COLO668 (cell line): ENCODE measurements around the gene IFITM1.
"Not testable (repeated sequence)": the region's sequence is repeated elsewhere in the genome, so short reads cannot be mapped to it uniquely, and the experiment has no call there.

Experiments used
- DNase-seq: peaks from one replicate; lab custom pipeline; 2025; ENCODE audit not compliant: unreplicated experiment; lab: John Stamatoyannopoulos, UW

The IFITM1 gene

DNA sequence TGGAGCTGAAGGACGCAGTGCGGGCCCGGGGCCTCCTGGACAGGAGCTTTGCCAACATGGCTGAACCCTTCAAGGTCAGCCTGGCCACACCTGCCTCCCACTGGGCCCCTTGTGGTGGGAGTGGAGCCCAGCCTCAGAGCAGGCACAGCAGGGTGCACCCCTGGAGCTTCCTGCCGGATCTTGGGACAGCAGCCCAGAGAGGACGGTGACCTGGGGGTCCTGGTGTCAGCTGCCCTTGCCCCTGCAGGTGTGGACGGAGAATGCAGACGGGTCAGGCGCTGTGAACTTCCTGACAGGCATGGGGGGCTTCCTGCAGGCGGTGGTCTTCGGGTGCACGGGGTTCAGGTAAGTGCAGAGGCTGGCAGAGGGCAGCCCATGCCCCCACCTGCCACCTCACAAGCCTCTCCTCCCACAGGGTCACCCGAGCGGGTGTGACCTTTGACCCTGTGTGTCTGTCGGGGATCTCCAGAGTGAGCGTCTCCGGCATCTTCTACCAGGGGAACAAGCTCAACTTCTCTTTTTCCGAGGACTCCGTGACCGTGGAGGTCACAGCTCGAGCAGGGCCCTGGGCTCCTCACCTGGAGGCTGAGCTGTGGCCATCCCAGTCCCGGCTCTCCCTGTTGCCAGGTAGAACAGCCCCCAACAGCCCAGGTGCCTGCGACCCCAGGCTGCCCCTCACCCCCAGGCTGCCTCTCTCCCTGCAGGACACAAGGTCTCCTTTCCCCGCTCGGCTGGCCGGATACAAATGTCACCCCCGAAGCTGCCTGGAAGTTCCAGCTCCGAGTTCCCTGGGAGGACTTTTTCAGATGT, 19.8 kb upstream of the IFITM1 start:
- no peak for DNase-seq

DNA sequence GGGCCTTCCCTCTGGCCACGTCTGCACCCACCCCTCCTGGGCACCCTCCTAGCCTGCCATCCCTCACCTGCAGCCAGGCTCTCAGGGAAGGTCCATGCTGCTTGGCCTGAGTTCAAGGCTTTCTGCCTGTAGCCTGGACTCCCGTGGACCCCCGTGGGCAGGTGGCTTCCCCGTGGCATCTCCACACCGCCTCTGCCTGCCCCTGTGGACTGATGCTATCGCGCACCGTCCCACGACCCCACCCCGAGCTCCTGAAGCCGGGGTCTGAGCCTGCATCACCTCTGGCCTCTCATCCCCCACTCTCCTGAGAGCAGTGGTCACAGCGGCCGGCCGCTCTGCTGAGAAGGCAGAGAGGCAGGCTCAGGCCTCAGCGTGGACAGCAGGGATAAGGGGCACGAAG, 19.1 kb upstream of the IFITM1 start:
- DNase-seq, result no peak

DNA sequence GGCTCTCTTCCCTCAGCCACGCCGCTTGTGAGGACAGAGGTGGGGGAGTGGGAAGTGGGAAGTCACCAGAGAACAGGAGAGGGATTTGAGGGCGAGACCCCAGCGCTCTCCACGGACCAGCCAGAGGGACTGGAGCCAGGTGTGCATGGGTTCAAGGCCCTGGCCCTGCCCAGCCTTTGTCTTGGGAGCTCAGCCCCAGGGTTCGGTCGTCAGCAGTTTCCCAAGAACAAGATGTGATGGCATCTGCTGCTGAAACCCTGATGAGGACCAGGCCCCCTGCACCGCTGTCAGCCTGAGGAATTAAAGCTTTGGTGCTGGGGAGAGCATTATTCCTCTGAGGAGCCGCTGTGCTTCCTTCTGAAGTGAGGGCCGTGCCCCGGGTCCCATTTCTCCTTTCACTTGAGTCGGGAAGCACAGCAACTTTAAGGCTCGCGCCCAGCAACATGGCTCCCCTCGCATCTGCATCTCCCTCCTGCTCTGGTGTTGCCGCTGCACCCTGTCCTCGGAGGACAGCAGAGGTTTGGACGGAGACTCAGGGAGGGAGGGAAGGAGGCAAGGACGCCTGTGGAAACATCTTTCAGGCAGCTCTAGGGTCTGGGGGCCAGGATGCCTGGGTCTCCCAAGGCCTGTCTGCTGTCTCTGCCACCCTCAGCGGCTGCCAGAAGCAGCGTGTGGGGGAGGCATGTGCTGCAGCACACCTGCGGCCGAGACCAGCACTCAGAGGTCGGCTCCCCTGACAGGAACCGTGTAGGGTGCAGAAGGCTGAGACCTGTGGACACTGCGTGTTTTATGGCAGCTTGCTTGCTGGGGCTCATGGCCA, 18.3 kb upstream of the IFITM1 start:
- no peak for DNase-seq

DNA sequence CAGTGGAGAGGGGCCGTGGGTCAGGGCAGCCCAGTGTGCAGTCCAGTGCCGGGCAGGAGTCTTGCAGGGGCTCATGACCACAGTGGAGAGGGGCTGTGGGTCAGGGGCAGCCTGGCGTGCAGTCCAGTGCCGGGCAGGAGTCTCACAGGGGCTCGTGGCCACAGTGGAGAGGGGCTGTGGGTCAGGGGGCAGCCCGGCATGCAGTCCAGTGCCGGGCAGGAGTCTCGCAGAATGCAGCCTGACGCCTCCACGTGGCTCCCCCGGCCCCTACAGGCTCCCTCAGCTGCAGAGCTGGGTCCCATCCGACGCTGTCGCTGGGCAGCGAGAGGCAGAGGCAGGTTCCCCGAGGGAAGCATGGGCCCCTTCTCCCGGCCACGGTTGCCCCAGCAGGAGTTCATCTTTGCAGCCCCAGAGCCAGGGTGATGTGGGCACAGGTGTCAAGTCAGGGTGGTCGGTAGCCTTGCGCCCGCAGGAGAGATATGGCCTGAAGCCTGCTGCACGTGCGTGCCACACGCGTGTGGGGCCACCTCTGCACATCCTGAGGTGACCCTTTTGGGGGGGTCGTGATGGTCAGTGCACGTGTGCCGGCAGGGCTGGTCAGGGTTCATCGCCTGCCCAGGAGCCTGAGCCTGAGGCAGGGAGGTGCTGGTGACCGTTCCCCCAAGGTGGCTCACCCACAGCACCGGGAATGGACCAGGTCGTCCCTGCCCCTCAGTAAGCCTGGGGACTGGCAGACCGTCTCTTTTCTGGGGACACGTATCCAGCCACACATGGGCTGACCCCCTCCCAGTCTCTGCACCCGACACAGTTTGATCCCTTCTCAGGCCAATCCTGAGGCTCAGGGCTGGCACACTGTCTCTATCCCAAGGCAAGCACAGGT, 17.4 kb upstream of the IFITM1 start:
- no peak for DNase-seq

DNA sequence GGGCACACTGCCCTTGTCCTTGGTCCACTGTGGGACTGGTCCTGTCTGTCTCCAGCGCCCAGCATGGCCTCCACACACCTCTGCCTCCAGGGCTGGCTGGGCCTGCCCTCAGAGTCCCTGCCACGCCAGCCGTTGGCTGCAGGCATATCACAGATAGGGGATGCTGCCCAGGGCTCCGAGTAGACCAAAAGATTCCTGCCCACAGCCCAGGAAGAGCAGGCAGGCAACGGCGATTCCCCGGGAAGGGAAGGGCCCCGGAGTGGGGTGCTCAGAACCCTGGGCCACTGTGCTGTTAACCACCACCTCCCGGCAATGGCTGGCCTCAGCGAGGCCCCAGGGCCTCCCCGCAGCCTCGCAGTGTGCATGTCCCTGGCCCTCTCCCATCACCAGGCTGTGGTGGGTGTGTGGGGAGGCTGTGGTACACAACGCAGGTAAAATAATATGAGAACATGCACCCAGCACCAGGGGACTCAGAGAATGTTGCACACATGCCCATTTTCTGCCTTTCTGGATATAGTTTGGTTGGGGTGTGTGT, 16.7 kb upstream of the IFITM1 start:
- no peak for DNase-seq

DNA sequence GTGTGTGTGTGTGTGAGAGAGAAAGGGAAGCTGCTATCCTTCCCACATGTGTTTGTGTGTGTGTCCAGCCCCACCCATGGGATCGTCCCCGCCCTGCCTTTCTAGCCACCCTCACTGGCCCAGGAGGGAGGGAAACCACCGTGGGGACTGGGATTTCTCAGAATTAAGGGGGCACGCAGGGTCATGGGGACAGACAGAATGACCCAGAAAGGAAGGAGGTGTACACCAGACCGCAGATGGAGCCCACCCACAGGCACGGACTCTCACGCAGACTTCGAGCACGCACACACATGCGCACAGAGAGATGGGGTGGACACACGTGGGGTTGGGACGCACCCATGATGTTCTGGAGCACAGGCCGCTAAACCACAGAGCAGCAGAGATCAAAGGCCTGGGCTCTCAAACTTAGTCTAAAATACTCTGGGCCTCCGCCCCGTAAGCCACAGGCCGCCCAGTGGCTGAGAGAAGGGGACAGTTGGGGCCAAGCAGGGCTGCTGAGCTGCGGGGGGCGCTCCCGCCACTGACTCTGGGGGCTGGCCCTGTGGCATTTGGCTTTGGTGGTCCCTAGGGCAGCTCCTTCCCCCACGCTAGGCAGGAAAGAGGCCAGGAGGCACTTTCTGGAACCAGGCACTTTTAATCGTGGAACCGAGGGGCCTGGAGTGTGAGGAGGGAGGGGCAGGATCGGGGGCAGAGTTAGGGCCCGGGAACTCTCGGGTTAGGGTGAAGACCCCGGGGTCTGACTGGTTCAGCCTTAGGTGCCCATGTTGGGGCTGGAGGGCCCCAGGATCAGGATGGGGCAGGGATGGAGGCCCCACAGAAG, 16.0 kb upstream of the IFITM1 start:
- DNase-seq, result no peak

DNA sequence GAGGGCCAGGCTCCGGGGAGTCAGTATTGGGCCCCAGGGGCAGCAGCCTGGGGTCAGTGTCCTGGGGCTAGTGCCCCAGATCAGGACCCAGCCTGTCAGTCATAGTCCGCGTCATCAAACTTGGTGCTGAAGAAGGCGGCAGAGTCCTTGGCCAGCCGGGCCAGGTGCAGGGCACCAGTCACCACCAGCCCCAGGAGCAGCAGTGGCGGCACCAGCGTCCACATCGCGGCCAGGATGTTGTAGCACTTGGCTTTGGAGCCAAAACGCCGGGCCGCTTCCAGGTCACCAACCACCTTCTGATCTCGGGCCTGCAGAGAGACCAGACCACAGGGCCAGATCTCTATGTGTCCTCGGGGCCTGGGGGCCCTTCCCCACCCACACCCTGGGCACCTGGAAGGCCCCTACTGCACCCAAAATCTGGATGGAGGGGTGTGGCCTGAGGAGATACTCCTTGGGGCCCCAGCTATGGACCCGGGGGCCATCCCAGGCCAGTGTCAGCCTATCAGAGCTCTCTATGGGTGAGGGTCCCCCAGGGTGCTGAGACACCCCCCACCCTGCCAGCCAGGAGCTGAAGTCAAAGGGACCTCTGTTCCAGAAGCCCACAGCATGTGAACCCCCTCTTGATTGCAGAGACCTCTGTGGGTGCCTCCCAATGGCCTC, 15.3 kb upstream of the IFITM1 start:
- DNase-seq, result no peak

DNA sequence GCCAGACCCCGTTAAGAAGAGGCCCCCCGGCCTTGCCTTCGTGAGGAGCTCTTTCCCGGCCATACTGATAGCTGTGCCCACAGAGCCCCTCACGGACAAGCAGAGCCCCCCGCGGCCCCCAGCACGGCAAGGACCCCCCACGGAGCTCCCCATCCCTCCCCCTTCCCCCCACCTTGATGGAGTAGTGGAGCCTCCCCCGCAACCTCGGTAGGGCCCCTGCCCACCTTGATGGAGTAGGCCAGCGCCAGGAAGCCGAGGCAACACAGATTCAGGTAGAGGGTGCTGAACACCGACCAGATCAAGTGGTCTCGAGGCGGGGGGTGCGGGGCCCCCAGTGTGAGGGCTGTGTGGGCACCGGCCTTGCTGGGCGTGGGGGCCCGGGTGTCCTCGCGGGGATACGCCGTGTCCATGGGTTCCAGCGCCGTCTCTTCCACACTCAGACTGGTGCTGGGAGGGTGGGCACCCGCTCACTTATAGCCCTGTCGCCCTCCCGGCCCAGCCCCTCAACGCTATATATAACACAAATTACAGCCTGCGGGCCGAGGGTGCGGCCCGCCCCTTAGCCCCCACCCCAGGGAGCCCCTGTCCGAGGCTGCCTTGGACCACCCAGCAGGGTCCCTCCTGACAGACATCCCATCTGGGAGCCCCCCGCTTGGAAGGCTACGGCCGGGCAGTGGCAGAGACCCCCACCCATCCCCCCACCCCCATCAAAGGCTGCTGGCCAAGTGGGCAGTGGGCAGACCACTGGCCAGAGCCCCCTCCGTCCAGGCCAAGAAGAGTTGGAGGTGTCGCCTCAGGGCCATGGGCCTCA, 14.6 kb upstream of the IFITM1 start, which contains the start of gene IFITM5:
IFITM5 (minus strand) TSS at position 446 of the 811 bp plus-strand sequence; CDS start at position 410, 36 bp downstream.
- no peak for DNase-seq

DNA sequence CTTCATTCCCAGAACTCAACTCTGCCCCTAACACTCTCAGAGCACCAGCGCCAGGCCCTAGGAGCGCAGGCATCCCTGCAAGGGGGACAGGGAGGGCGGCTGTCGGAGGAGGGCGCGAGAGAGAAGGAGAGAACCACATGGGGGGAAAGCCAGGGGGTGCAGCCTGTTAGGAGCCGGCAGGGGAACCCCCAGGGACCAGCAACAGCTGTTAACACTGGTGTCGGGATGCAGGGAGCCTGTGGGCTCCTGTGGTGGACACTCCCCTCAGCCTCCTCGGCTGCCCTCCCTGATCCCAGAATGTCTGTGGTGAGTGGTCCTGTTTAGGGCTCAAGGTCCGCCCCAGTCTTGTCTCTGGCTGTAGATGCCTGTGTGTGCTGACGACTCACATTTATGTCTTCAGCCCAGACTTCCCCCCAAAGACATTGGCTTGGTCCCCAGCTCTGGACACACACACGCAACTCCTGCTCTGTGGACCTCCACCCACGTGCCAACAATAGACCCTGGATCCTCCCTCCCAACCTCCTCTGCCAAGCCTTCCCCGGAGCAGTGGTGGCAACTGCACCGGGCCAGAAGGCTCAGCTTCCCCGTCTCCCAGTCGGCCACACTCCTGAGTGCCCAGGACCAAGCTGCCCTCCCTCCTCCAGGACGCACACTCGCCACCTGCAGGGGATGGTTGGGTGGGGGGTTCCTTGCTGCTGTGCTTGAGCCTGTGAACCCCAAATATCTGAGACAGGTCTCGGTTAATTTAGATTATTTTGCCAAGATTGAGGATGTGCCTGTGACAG, 13.7 kb upstream of the IFITM1 start:
- DNase-seq, result no peak

DNA sequence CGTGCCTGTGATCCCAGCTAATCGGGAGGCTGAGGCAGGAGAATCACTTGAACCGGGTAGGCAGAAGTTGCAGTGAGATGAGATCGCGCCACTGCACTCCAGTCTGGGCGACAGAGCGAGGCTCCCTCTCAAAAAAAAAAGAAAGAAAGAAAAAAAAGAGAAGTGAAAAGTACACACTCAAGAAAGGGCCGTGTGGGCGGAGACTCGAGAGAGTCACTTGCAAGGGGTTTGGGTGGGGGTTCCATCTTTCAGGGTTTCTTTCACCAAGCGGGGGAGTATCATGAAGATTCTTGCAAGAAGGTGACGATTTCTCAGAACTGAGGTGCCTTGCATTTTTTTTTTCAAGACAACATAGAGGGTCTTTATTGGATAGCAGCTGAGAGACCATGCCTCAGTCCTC, 10.5 kb upstream of the IFITM1 start:
- no peak for DNase-seq

DNA sequence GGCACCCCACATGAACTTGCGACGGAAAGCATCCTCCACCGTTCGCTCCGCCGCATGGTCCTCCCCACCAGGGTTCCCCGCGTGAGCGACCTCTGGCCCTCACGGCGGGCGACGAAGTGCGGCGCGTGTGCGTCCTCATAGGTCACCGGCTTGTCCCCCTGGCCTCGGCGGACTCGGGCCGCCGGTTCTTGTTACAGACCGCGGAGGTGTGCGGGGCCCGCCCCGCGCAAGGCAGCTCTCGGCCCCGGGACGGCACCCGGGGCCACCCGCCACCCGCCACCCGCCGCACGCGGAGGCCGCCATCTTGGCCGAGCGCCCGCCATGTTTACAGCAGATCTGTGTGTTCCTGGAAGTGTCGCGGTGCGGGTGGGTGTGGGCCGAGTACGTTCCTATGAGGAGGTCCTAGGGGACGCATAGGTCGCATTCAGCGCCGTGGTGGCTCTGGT, 9.8 kb upstream of the IFITM1 start:
- DNase-seq, result no peak

DNA sequence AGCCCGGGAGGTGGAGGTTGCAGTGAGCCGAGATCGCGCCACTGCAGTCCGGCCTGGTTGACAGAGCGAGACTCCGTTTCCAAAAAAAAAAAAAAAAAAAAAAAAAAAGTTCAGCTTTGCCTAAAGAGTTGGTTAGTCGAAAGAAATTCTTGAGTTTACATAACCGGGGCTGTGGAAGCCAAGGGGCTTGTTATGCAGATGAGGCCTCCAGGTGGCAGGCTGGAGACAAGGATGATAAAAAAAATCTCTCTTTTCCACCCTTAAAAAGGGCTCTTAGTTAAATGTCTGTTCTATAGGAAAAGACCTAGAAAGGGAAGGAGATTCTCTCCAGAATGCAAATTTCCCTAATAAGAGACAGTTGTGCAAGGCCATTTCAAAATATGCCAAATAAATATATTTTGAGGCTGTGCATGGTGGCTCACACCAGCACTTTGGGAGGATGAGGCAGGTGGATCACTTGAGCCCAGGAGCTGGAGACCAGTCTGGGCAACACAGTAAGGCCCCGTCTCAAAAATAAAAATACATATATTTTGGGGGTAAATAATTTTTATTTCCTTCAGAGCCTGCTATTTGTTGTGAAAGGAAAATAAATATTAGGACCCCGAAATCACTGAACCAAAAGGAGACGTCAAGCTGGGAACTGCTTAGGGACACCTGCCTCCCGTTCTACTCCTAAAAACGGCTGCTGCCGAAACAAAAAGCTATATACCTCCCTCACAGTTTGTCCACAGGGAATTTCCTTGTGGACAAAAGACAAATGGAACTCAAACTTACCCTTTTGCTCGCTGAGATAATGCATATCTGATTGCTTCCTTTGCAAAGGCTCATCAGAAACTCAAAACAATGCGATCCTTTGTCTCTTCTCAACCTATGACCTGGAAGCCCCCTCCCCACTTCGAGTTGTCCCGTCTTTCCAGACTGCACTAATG, 8.7 kb upstream of the IFITM1 start:
- DNase-seq, result no peak

DNA sequence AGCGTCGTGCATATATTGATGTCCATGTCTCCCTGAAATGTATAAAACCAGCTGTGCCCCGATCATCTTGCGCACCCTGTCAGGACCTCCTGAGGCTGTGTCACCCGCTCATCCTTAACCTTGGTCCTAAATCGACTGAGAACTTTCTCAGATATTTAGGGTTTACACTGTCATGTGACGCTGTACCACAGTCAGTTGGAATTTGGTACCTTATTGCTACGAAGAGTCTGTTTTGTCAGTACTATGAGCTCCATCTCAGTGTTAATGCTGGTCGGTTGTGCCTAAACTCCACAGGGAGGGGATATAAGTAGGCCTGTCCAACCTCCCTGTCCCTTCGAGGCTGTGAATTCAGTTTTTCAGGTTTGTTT, 8.0 kb upstream of the IFITM1 start:
- DNase-seq, result no peak

DNA sequence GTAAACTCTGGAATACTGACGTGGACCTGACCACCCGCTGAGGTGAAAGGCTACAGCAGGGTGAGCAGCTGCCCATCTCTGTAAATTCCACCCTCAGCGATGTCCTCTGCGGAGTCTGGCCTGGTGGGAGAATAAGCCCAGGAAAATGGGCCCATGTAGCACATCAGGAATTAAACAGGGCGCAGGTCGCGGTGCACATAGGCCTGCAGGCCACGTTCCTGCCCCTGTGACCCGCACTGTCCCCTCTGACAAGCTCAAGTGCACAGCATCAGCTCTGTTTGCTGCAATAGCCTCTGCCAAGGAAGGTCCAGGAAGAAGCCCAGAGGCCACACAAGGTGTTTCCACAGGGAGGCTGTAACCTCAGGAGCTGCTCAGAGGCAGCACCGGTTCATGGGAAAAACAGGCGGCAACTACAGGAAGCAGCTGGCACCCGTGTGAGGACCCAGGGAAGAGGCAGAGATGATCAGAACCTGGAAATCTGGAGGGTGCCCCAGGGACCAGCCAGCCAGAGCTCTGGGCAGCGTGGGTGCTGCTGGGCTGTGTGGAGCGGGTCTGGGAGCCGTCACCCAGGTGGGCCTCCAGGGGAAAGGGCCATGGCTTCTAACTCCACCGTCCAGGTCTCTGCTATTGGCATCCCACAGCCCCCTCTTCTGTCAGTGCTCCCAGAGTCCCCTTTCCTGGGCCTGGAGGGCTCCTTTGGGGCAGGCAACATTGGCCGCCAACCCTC, 7.0 kb upstream of the IFITM1 start:
- no peak for DNase-seq

DNA sequence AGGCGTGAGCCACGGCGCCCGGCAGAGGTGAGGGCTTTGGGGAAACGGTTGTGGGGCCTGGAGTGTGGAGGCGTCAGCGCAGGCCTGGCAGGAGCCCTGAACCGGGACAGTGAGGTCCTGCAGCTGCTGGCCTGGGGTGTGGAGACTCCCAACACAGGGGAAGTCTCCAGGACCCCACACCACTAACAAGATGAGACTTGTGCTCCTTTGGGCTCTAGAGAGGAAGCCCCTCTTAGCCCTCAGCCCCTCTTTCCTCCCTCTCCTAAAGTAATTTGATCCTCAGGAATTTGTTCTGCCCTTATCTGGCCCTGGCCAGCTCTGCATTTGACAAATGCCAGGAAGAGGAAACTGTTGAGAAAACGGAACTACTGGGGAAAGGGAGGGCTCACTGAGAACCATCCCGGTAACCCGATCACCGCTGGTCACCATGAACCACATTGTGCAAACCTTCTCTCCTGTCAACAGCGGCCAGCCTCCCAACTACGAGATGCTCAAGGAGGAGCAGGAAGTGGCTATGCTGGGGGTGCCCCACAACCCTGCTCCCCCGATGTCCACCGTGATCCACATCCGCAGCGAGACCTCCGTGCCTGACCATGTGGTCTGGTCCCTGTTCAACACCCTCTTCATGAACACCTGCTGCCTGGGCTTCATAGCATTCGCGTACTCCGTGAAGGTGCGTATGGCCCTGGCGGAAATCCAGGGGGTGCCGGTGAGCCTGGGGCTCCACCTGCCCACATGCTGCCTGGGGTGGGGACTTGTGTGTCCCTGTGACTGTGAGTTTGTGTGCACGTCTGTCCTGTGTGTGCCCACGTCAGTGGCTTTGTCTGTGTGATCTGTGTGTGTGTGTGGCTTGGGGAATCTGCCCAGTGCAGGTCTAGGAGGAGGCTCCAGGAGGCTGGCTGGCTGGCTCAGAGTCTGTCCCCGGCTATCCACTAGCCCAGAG, 5.8 kb upstream of the IFITM1 start, which contains the start of gene IFITM2:
IFITM2 (plus strand) TSS at position 51 of the 943 bp plus-strand sequence; CDS start at position 428, 377 bp downstream.
- DNase-seq, result not testable (repeated sequence)
